GM12878 (cell line): Measurements from ENCODE around the gene SLC45A1.

Experiments used
- EGR1 ChIP-seq, 2 experiments: IDR thresholded peaks; 1 replicate in 1 of 2; 2 replicates in 1 of 2; pipeline ENCODE4 v1.6.1; 2011 to 2012; ENCODE audit warnings: low read depth in 2 of 2, low read length in 2 of 2, borderline replicate concordance in 1 of 2, mild to moderate bottlenecking in 1 of 2, moderate library complexity in 1 of 2
- ESRRA ChIP-seq: IDR thresholded peaks from 2 replicates; pipeline ENCODE4 v1.6.1; 2012; ENCODE audit warnings: mild to moderate bottlenecking, low read length, improper control_type of control experiment
- EZH2 ChIP-seq: IDR thresholded peaks from 2 replicates; pipeline ENCODE4 v1.6.1; 2012; ENCODE audit warnings: low read depth, mild to moderate bottlenecking, control low read depth, inconsistent platforms, low read length, borderline replicate concordance; ENCODE audit not compliant: control insufficient read depth
- JUND ChIP-seq: IDR thresholded peaks from 2 replicates; pipeline ENCODE4 v1.6.1; 2012; ENCODE audit warnings: low read depth, mild to moderate bottlenecking, low read length, improper control_type of control experiment, moderate library complexity
- POLR2A ChIP-seq: IDR thresholded peaks from 2 replicates; pipeline ENCODE4 v1.6.1; 2011; ENCODE audit warnings: low read depth, mild to moderate bottlenecking, low read length
- POLR2AphosphoS5 ChIP-seq: IDR thresholded peaks from 2 replicates; pipeline ENCODE4 v1.6.1; 2011; ENCODE audit warnings: mild to moderate bottlenecking, low read length, inconsistent platforms
- ZNF274 ChIP-seq: IDR thresholded peaks from one replicate; pipeline ENCODE4 v1.8.0; 2011; ENCODE audit not compliant: insufficient read length, insufficient read depth
- TF ChIP-seq, protein P1 (sequence below), 3 experiments: IDR thresholded peaks in 2 of 3; conservative IDR thresholded peaks in 1 of 3; 2 replicates each; pipeline ENCODE4 v1.5.1; 2011; ENCODE audit warnings: low read depth in 3 of 3, low read length in 3 of 3, mild to moderate bottlenecking in 3 of 3, control low read depth in 2 of 3, moderate library complexity in 2 of 3, inconsistent platforms in 1 of 3, mixed read lengths in 1 of 3; ENCODE audit not compliant: control insufficient read depth in 2 of 3, insufficient read depth in 1 of 3; ENCODE audit errors: extremely low read depth in 1 of 3

DNA sequence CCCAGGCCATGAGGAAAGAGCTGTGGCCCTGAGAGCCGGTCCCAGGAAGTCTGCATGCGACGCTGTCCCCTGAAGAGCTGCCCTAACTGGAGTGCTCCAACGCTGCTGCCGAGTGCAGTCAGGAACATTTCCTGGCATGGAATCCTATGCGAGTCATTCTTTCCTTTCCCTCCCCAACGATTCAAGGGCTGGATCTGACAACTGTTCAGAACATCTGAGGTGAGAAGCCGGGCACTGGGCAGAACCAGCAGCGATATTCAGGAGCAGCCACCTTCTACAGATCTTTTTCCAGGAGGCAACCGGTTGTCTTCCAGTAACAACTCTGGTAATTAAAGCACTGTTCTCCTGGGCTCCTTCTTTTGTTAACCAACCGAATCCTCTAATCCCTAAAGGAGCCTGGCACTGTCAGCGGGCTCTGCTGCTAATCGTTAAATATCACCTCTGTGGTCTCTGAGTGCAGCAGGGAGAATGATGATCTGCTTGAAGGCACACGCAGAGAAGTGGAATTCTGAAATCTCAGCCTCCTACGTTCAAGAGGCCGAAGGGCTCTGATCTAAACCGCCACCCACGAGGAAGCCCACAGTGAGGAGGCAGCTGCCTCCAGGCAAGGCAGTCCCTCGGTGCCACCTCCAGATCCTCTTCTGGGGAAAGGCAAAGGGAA lies 55.8 kb downstream of the SLC45A1 start:
- TF ChIP-seq POLR2A (no peak), EGR1 (IDR thresholded peaks at IDR 0.05; ENCODE audit: borderline replicate concordance in 1 of 2, low read depth in 2 of 2, low read length in 2 of 2) (no peak), JUND (no peak), ESRRA (no peak), POLR2AphosphoS5 (no peak), ZNF274 (no peak), EZH2 (no peak)
- TF ChIP-seq, protein P1, sequence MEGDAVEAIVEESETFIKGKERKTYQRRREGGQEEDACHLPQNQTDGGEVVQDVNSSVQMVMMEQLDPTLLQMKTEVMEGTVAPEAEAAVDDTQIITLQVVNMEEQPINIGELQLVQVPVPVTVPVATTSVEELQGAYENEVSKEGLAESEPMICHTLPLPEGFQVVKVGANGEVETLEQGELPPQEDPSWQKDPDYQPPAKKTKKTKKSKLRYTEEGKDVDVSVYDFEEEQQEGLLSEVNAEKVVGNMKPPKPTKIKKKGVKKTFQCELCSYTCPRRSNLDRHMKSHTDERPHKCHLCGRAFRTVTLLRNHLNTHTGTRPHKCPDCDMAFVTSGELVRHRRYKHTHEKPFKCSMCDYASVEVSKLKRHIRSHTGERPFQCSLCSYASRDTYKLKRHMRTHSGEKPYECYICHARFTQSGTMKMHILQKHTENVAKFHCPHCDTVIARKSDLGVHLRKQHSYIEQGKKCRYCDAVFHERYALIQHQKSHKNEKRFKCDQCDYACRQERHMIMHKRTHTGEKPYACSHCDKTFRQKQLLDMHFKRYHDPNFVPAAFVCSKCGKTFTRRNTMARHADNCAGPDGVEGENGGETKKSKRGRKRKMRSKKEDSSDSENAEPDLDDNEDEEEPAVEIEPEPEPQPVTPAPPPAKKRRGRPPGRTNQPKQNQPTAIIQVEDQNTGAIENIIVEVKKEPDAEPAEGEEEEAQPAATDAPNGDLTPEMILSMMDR (IDR thresholded peaks at IDR 0.05 in 2 of 3, conservative IDR thresholded peaks at IDR 0.05 in 1 of 3; ENCODE audit: control insufficient read depth in 2 of 3, extremely low read depth in 1 of 3, insufficient read depth in 1 of 3, low read depth in 3 of 3, low read length in 3 of 3), result no peak
